ENCODE results near the gene LRPPRC.
"Not testable (repeated sequence)": the region's sequence is repeated elsewhere in the genome, so short reads cannot be mapped to it uniquely, and the experiment has no call there.

LRPPRC gene

GRCh38 chr2:44033947-44034346 is 38.2 kb upstream of the LRPPRC start:
- no peak for DNase-seq (ENCODE audit: low read depth)
- no peak overlapping the region for H3K4me3 ChIP-seq (ENCODE audit: low read depth, low read length)
- TF ChIP-seq CTCF (IDR thresholded peaks at IDR 0.05; ENCODE audit: low read depth, low read length, missing control alignments) = no peak
- in situ Hi-C loops (cut with HindIII; ENCODE audit: low sequenced_read_pairs) = no loop called here

GRCh38 chr2:44027076-44027475 is 31.3 kb upstream of the LRPPRC start:
- DNase-seq (ENCODE audit: low read depth); in situ Hi-C loops (cut with HindIII; ENCODE audit: low sequenced_read_pairs); H3K4me3 ChIP-seq (ENCODE audit: low read depth, low read length): not testable (repeated sequence)

- in situ Hi-C loops (cut with HindIII; ENCODE audit: low sequenced_read_pairs) = no loop called here
- TF ChIP-seq CTCF (IDR thresholded peaks at IDR 0.05; ENCODE audit: low read depth, low read length, missing control alignments) = no peak
- DNase-seq (ENCODE audit: low read depth) = peak; percentile 36
- no peak overlapping the region for H3K4me3 ChIP-seq (ENCODE audit: low read depth, low read length)
These were observed 20.5 kb upstream of the LRPPRC start for GRCh38 chr2:44016282-44016681.

GRCh38 chr2:44015239-44015638 is 19.4 kb upstream of the LRPPRC start:
- H3K4me3 ChIP-seq (ENCODE audit: low read depth, low read length) = no peak overlapping the region
- in situ Hi-C loops (cut with HindIII; ENCODE audit: low sequenced_read_pairs) = no loop called here
- no peak for TF ChIP-seq CTCF (IDR thresholded peaks at IDR 0.05; ENCODE audit: low read depth, low read length, missing control alignments)
- DNase-seq (ENCODE audit: low read depth) = no peak

- DNase-seq (ENCODE audit: low read depth); in situ Hi-C loops (cut with HindIII; ENCODE audit: low sequenced_read_pairs): not testable (repeated sequence)
These were observed 17.4 kb upstream of the LRPPRC start for GRCh38 chr2:44013205-44013604.

GRCh38 chr2:44010266-44010665 is 14.5 kb upstream of the LRPPRC start:
- H3K4me3 ChIP-seq (ENCODE audit: low read depth, low read length) = peak overlapping the region; percentile 0
- in situ Hi-C loops (cut with HindIII; ENCODE audit: low sequenced_read_pairs) = no loop called here
- TF ChIP-seq CTCF (IDR thresholded peaks at IDR 0.05; ENCODE audit: low read depth, low read length, missing control alignments) = no peak
- DNase-seq (ENCODE audit: low read depth) = peak; percentile 73

More at GRCh38 chr2:44013205-44013604, 17.4 kb upstream of the LRPPRC start:
- H3K4me3 ChIP-seq (ENCODE audit: low read depth, low read length) = not testable (repeated sequence)

- no peak for DNase-seq (ENCODE audit: low read depth)
- no peak overlapping the region for H3K4me3 ChIP-seq (ENCODE audit: low read depth, low read length)
- in situ Hi-C loops (cut with HindIII; ENCODE audit: low sequenced_read_pairs) = no loop called here
- peak; percentile 27 for TF ChIP-seq CTCF (IDR thresholded peaks at IDR 0.05; ENCODE audit: low read depth, low read length, missing control alignments)
These were observed 13.4 kb upstream of the LRPPRC start for GRCh38 chr2:44009136-44009735.

- DNase-seq (ENCODE audit: low read depth) = no peak
- H3K4me3 ChIP-seq (ENCODE audit: low read depth, low read length) = no peak overlapping the region
- in situ Hi-C loops (cut with HindIII; ENCODE audit: low sequenced_read_pairs) = no loop called here
- TF ChIP-seq CTCF (IDR thresholded peaks at IDR 0.05; ENCODE audit: low read depth, low read length, missing control alignments) = no peak
These were observed 10.1 kb upstream of the LRPPRC start for GRCh38 chr2:44005846-44006245.

Data from astrocyte of the cerebellum (primary cell).